HepG2 (cell line): ENCODE measurements around the gene TP73. TPM values are rescaled to one million over a fixed set of nuclear protein-coding genes. Genes with fewer than 3 reads are reported as not detected.
A peak's percentile ranks its signal among the peaks of the same experiment; 100 is the strongest.

ENCODE experiments used
- AHR ChIP-seq: IDR thresholded peaks from 2 replicates; pipeline ENCODE4 v1.6.1; 2018; ENCODE audit warnings: missing genetic modification reagents, missing compliant biosample characterization
- ATF7-NPFF ChIP-seq: sonication (generic); formaldehyde crosslinking; IDR thresholded peaks from 2 replicates; pipeline ENCODE4 v1.8.1; 2023; ENCODE audit warnings: mild to moderate bottlenecking, low read depth, missing genetic modification reagents, moderate library complexity
- CENPX ChIP-seq: sonication (generic); formaldehyde crosslinking; IDR thresholded peaks from 2 replicates; pipeline ENCODE4 v1.9.0; 2021; ENCODE audit warnings: mild to moderate bottlenecking, missing genetic modification reagents, moderate library complexity
- CHD2 ChIP-seq: IDR thresholded peaks from 2 replicates; pipeline ENCODE4 v1.6.1; 2011; ENCODE audit warnings: low read depth, low read length, improper control_type of control experiment
- GMEB2 ChIP-seq: IDR thresholded peaks from 2 replicates; pipeline ENCODE4 v1.6.1; 2016; ENCODE audit warnings: missing biosample characterization, missing genetic modification reagents, low read depth
- HOXA9 ChIP-seq: sonication (generic); formaldehyde crosslinking; IDR thresholded peaks from 2 replicates; pipeline ENCODE4 v1.8.1; 2022; ENCODE audit warnings: missing genetic modification reagents, mild to moderate bottlenecking, moderate library complexity, borderline replicate concordance
- MAX ChIP-seq: IDR thresholded peaks from 2 replicates; pipeline ENCODE4 v1.6.1; 2012; ENCODE audit warnings: inconsistent platforms
- MEIS1 ChIP-seq: sonication (generic); formaldehyde crosslinking; IDR thresholded peaks from 2 replicates; pipeline ENCODE4 v1.9.0; 2021; ENCODE audit warnings: mild to moderate bottlenecking, missing genetic modification reagents, moderate library complexity, borderline replicate concordance
- NR2C2 ChIP-seq: sonication (generic); formaldehyde crosslinking; IDR thresholded peaks from 2 replicates; pipeline ENCODE4 v1.4.0; 2020; ENCODE audit warnings: missing genetic modification reagents, mild to moderate bottlenecking, moderate library complexity, borderline replicate concordance
- RBAK ChIP-seq: sonication (generic); formaldehyde crosslinking; IDR thresholded peaks from 2 replicates; pipeline ENCODE4 v1.5.1; 2020; ENCODE audit warnings: mild to moderate bottlenecking, missing genetic modification reagents
- RBFOX2 ChIP-seq: fragments of 200-400 bp; formaldehyde crosslinking; IDR thresholded peaks from 2 replicates; pipeline ENCODE4 v1.6.1; 2017; ENCODE audit warnings: low read depth, mild to moderate bottlenecking, low read length
- RELA ChIP-seq: sonication (generic); formaldehyde crosslinking; IDR thresholded peaks from 2 replicates; pipeline ENCODE4 v1.4.0; 2020; ENCODE audit warnings: missing genetic modification reagents
- RFX5 ChIP-seq: IDR thresholded peaks from 2 replicates; pipeline ENCODE4 v1.6.1; 2011; ENCODE audit warnings: low read depth, low read length, improper control_type of control experiment
- THAP9 ChIP-seq: sonication (generic); formaldehyde crosslinking; IDR thresholded peaks from 2 replicates; pipeline ENCODE4; 2020; ENCODE audit warnings: missing genetic modification reagents, mild to moderate bottlenecking, borderline replicate concordance
- ZNF224 ChIP-seq: sonication (generic); formaldehyde crosslinking; IDR thresholded peaks from 2 replicates; pipeline ENCODE4 v1.5.0; 2020; ENCODE audit warnings: mild to moderate bottlenecking, missing genetic modification reagents
- ZNF256 ChIP-seq: sonication (generic); formaldehyde crosslinking; conservative IDR thresholded peaks from 2 replicates; pipeline ENCODE4 v1.4.0; 2020; ENCODE audit warnings: missing genetic modification reagents
- ZNF280B ChIP-seq: sonication (generic); formaldehyde crosslinking; IDR thresholded peaks from 2 replicates; pipeline ENCODE4 v1.5.0; 2020; ENCODE audit warnings: missing genetic modification reagents, mild to moderate bottlenecking, borderline replicate concordance
- ZNF30 ChIP-seq: sonication (generic); formaldehyde crosslinking; IDR thresholded peaks from 2 replicates; pipeline ENCODE4 v1.5.0; 2020; ENCODE audit warnings: mild to moderate bottlenecking, missing genetic modification reagents
- ZNF329 ChIP-seq: sonication (generic); formaldehyde crosslinking; IDR thresholded peaks from 2 replicates; pipeline ENCODE4 v1.9.0; 2021; ENCODE audit warnings: low read depth, mild to moderate bottlenecking, missing genetic modification reagents
- ZNF335 ChIP-seq: sonication (generic); formaldehyde crosslinking; IDR thresholded peaks from 2 replicates; pipeline ENCODE4 v1.4.0; 2020; ENCODE audit warnings: missing genetic modification reagents
- ZNF430 ChIP-seq: sonication (generic); formaldehyde crosslinking; IDR thresholded peaks from 2 replicates; pipeline ENCODE4 v1.9.0; 2021; ENCODE audit warnings: mild to moderate bottlenecking, missing genetic modification reagents
- ZNF619 ChIP-seq: sonication (generic); formaldehyde crosslinking; IDR thresholded peaks from 2 replicates; pipeline ENCODE4 v1.4.0; 2020; ENCODE audit warnings: mild to moderate bottlenecking, missing genetic modification reagents
- ZNF660 ChIP-seq: sonication (generic); formaldehyde crosslinking; IDR thresholded peaks from 2 replicates; pipeline ENCODE4 v1.5.1; 2020; ENCODE audit warnings: mild to moderate bottlenecking, low read depth, missing genetic modification reagents, borderline replicate concordance
- ZNF773 ChIP-seq: sonication (generic); formaldehyde crosslinking; IDR thresholded peaks from 2 replicates; pipeline ENCODE4 v1.4.0; 2020; ENCODE audit warnings: missing genetic modification reagents, borderline replicate concordance
- ZSCAN9 ChIP-seq: IDR thresholded peaks from 2 replicates; pipeline ENCODE4 v1.6.1; 2016; ENCODE audit warnings: borderline replicate concordance
- polyA plus RNA-seq, 8 experiments: library from polyadenylated mRNA; depleted of rRNA in 3 of 8; stranded (reverse) in 7 of 8; unstranded in 1 of 8; fragments of >200 nt; fragmentation: Illumina TruSeq in 4 of 8; extraction: Trizol in 4 of 8; gene quantifications; 2 replicates each; pipeline versions ENCODE4 v1.2.1 to v1.2.3, GENCODE V29; 2011 to 2016; ENCODE audit warnings: low read depth in 4 of 8, missing spikeins in 1 of 8, mixed read lengths in 1 of 8; ENCODE audit not compliant: insufficient read depth in 1 of 8
- total RNA-seq, 5 experiments: library from RNA; depleted of rRNA; stranded (reverse); fragments of >200 nt; fragmentation: Illumina TruSeq; extraction: Trizol; gene quantifications; 2 replicates each; pipeline ENCODE4 v1.2.3, GENCODE V29; 2016; ENCODE audit warnings: low read depth in 1 of 5

The TP73 gene
- total and polyA plus RNA-seq, 2 of the 13 experiments (the other 11 are each of a cell fraction or from before 2014, with no cell fraction given), result 0.49 to 1.1 TPM

GRCh38 chr1:3777647-3778589 lies 125.6 kb downstream of the TP73 start (continued):
- TF ChIP-seq ZNF280B (0 out of 2 replicates have a peak, but pooled peaks have one; percentile 10), ZNF329 (no peak), ZNF224 (CRISPR knock-in tag) (0 out of 2 replicates have a peak, but pooled peaks have one; percentile 36), ZNF256 (no peak), THAP9 (CRISPR knock-in tag) (no peak), ZNF619 (no peak), ZSCAN9 (no peak), GMEB2 (CRISPR knock-in tag) (no peak), ATF7-NPFF (no peak), ZNF335 (no peak), MAX (no peak), ZNF660 (CRISPR knock-in tag) (no peak), RELA (CRISPR knock-in tag) (no peak), AHR (CRISPR knock-in tag) (no peak), ZNF30 (CRISPR knock-in tag) (no peak), ZNF430 (no peak), RBFOX2 (0 out of 2 replicates have a peak, but pooled peaks have one; percentile 42), ZNF773 (no peak), CHD2 (no peak), MEIS1 (CRISPR knock-in tag) (no peak), RFX5 (no peak), CENPX (CRISPR knock-in tag) (no peak), RBAK (no peak), HOXA9 (CRISPR knock-in tag) (no peak), NR2C2 (CRISPR knock-in tag) (no peak)
